HG03280 (cell line): ENCODE data around the gene R3HDM4.

Source experiments
- ATAC-seq: cut with Tn5 transposase; IDR thresholded peaks from one replicate; pipeline ENCODE4 v1.9.1; 2021; ENCODE audit warnings: mild to moderate bottlenecking, moderate library complexity; ENCODE audit not compliant: unreplicated experiment

The R3HDM4 gene

GRCh38 chr19:917323-918151 lies 4.5 kb upstream of the R3HDM4 start, which contains the start of gene KISS1R:
Gene KISS1R (plus strand): TSS chr19:917333. CDS start chr19:917503, 170 bp downstream.
- no peak for ATAC-seq

DNA sequence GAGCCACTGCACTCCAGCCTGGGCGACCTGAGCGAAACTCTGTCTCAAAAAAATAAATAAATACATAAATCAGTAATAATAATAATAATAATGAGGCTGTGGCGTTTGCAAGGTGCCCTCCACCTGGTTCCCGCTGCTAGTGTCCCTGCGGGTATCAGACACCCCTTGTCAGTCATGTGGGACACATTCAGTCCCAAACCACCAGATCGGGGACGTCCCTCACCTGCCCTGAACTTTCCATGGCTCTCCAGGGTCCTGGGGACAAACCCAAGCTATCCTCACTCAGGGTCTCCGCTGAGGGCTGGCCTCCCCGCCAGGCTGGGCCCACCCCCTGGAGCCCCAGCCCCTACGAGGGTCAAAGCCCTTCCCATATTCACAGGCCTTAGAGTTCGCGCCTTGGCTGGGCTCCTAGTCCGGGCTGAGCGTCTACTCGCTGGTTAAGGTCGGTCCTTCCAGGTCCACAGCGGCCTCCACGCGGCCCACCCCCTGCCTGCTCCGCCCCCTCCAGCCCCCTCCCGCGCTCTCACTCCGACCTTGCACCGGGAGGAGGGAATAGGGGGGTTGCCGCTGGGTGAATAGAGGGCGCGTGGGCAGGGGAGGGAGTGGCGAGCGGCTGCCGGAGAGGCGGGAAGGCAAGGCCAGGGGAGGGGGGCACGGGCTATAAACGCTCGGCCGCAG lies 3.8 kb upstream of the R3HDM4 start:
- no peak for ATAC-seq

GRCh38 chr19:912181-913079 lies 589 bp downstream of the R3HDM4 start:
- ATAC-seq: no peak

GRCh38 chr19:911197-912033 lies 1.6 kb downstream of the R3HDM4 start:
- no peak for ATAC-seq

GRCh38 chr19:907183-907853 lies 5.7 kb downstream of the R3HDM4 start:
- ATAC-seq: no peak

DNA sequence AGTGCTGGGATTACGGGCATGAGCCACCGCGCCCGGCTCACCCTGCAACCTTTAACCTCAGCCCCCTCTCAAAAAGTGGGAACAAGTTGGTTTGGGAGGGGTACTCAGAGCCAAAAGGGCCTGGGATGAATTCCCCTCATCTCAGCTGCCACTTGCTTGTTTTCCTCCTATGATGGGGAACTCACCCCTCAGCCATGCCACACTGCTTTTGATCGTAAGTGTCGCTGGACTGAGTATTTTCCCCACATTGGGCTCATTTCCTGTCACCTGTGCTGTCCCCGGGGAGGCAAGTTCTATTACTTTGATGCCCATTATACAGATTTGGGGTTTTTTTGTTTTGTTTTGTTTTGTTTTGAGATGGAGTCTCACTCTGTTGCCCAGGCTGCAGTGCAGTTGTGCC lies 6.5 kb downstream of the R3HDM4 start:
- no peak for ATAC-seq

GRCh38 chr19:904545-904944 lies 8.5 kb downstream of the R3HDM4 start:
- no peak for ATAC-seq

DNA sequence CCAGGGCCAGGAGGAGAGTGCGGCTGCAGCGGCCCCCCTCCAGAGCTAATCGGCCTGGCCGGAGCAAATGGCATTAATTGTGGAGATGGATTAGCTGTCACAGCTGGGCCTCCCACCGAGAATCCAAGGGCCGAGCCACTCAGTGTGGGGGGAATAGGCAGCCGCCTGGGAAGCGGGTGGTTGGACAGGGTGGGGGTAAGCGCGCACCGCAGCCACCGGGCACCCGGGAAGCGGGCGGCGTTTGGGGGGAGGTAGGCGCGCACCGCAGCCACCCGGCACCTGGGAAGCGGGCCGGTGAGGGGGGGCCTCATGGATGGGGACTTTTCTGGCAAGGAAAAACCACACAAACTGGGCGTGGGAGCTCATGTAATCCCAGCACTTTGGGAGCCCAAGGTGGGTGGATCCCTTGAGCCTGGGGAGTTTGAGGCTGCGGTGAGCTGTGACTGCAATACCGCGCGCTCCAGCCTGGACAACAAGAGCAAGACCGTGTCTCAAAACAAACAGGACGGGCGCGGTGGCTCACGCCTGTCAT lies 9.7 kb downstream of the R3HDM4 start:
- ATAC-seq: no peak

- no peak for ATAC-seq
These were observed 10.4 kb downstream of the R3HDM4 start for GRCh38 chr19:902446-903226.

DNA sequence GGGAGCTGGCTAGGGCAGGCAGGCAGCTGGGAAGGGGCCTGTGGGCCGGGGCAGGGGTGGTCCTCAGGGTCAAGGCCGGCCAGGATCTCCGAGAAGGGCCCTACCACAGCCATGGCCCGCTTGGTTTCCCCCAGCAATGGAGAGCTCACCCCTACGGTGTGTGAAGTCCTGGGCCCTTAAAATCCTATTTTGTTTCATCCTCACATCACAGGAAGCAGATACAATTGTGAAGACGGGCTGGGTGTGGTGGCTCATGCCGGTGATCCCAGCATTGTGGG lies 11.0 kb downstream of the R3HDM4 start:
- ATAC-seq: no peak

DNA sequence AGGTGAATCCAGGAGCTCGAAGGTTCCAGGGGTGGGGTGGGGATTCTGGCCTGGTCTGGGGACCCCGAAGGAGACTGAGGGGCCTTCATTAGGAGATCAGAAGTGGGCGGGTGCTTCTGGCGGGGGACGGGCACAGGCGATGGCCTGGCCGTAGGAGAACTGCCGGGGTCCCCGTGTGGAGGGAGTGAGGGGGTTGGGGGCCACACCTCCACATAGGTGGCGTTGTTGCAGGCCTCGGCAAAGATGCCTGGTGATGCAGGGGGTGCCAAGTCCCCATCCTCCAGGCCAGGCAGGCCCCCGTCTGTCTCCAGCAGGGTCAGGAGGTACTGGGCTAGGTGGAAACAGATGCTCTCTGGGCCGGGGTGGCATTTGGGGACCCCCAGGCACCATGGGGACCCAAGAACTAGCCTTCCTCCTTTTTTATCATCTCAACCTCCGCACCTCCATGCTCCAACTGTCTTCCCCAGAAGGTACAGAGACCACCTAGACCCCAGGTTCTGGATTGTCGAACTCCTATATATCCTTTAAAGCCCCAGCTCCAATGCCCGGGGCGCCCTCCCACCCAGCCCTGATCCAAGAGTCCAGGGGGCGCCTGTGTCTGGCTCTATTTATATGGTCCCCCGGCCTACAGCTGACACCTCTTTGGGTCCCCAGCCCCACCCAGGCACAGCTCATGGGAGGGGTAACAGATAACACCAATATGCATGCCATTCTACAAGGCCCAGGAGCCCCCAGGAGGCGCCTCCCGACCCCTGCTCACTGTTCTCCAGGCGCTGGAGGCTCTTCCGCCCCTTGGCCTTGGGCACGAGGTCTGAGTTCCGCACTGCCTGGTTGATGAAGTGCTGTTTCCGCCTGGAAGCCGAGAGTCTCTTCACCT lies 11.6 kb downstream of the R3HDM4 start:
- no peak for ATAC-seq

- ATAC-seq: no peak
These were observed 12.5 kb downstream of the R3HDM4 start for GRCh38 chr19:900302-901111.

- no peak for ATAC-seq
These were observed 13.0 kb downstream of the R3HDM4 start for GRCh38 chr19:900043-900301.

DNA sequence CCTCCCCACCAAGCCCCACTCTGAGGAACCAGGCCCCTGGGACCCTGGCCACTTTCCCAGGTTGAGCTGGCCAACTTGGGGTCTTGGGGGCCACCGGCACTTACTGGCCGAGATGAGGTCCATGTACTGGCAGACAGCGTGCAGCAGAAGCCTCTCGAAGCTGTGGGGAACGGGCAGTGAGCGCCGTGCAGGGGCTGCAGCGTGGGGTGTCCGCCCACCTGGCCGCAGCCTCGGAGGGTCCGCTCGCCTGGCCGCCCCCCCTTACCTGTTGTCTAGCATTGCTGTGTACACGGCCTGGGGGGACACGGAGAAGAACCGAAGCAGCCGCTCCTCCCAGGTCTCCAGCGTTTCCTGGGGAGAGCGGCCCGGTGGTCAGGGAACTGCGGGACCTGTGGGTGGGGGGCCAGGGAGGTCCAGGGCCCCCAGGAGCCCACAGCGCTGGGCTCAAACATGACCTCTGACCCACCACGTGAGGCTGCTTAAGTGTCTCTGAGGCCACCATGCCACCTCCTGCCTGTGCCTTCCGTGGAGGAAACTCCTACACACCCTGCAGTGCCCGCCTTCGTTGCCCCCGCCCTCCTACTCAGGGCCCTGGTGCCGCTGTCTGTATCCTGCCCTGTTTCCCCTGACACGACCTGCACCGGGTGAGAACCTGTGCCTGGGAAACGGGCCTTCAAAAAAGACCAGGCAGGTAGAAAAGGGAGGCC lies 13.5 kb downstream of the R3HDM4 start:
- ATAC-seq: no peak

DNA sequence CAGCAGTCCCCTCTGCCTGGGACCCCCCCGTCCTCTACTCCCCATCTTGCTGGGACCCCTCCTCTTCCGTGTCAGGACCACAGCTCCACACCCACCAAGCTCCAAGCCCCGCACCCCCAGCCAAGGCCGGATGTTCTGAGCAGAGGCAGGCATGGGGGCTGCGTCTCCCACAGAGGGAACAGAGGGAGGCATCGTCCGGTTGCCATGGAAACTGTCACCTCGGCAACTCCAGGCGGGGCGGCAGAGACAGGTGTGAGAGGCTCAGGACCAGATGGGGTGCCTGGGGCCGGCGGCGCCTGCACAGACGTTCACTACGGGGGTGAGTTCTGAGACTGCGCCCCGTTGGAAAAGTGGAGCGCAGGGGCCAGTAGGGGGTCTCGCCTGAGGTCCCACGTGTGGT lies 14.4 kb downstream of the R3HDM4 start:
- no peak for ATAC-seq

- ATAC-seq: no peak
These were observed 15.5 kb downstream of the R3HDM4 start for GRCh38 chr19:897442-898039.

GRCh38 chr19:896999-897398 lies 16.0 kb downstream of the R3HDM4 start:
- no peak for ATAC-seq
